RPMI8226 (cell line): ENCODE measurements around the gene LAPTM5.
"Not testable (repeated sequence)": the region's sequence is repeated elsewhere in the genome, so short reads cannot be mapped to it uniquely, and the experiment has no call there.

Experiments
- DNase-seq: peaks from one replicate; pipeline ENCODE4 v3.0.0-alpha.2; 2015

LAPTM5 gene

GRCh38 chr1:30757352-30758120 is at the start of gene LAPTM5:
TSS of gene LAPTM5 (minus strand) at chr1:30757774. CDS start at chr1:30757745, 29 bp downstream.
- DNase-seq = peak; percentile 69

GRCh38 chr1:30806381-30807317 is 49.1 kb upstream of the LAPTM5 start:
- no peak for DNase-seq

GRCh38 chr1:30805304-30806003 is 47.9 kb upstream of the LAPTM5 start:
- no peak for DNase-seq

GRCh38 chr1:30804822-30805221 is 47.2 kb upstream of the LAPTM5 start:
- no peak for DNase-seq

GRCh38 chr1:30804352-30804751 is 46.8 kb upstream of the LAPTM5 start:
- DNase-seq = no peak

- no peak for DNase-seq
Observed at GRCh38 chr1:30803562-30803961, 46.0 kb upstream of the LAPTM5 start.

GRCh38 chr1:30801771-30802198 is 44.2 kb upstream of the LAPTM5 start:
- DNase-seq = peak; percentile 80

- no peak for DNase-seq
Observed at GRCh38 chr1:30799233-30799511, 41.6 kb upstream of the LAPTM5 start.

- DNase-seq = no peak
Observed at GRCh38 chr1:30798389-30799232, 41.0 kb upstream of the LAPTM5 start.

GRCh38 chr1:30795026-30795425 is 37.5 kb upstream of the LAPTM5 start:
- DNase-seq = no peak

GRCh38 chr1:30794260-30794659 is 36.7 kb upstream of the LAPTM5 start:
- DNase-seq = no peak

GRCh38 chr1:30793209-30793608 is 35.6 kb upstream of the LAPTM5 start:
- DNase-seq = no peak

GRCh38 chr1:30791868-30792267 is 34.3 kb upstream of the LAPTM5 start:
- DNase-seq = no peak

- peak; percentile 30 for DNase-seq
Observed at GRCh38 chr1:30790850-30791778, 33.5 kb upstream of the LAPTM5 start.

- not testable (repeated sequence) for DNase-seq
Observed at GRCh38 chr1:30790256-30790525, 32.6 kb upstream of the LAPTM5 start.

- no peak for DNase-seq
Observed at GRCh38 chr1:30789388-30790255, 32.0 kb upstream of the LAPTM5 start.

GRCh38 chr1:30788580-30789387 is 31.2 kb upstream of the LAPTM5 start:
- no peak for DNase-seq

- DNase-seq = no peak
Observed at GRCh38 chr1:30787856-30788495, 30.4 kb upstream of the LAPTM5 start.

GRCh38 chr1:30787266-30787665 is 29.7 kb upstream of the LAPTM5 start:
- no peak for DNase-seq
